CD14-positive monocyte (primary cell): ENCODE measurements around the gene KIF9. TPM values are rescaled to one million over a fixed set of nuclear protein-coding genes. Genes with fewer than 3 reads are reported as not detected.

Source experiments
- DNase-seq, 3 donors: peaks; one replicate each; pipeline ENCODE4 v3.0.0-alpha.2; 2011 to 2022
- H2AFZ ChIP-seq: 2 replicates; pipeline ENCODE4 v1.6.0; 2012; ENCODE audit warnings: mild to moderate bottlenecking, low read depth, low read length, inconsistent platforms; ENCODE audit not compliant: insufficient read depth, poor library complexity, severe bottlenecking
- H3K27ac ChIP-seq, 2 donors: 1 replicate in 1 of 2; 2 replicates in 1 of 2; pipeline ENCODE4 v1.5.1; 2012 to 2013; ENCODE audit warnings: low read length in 2 of 2, control low read depth in 1 of 2, inconsistent platforms in 1 of 2, low read depth in 1 of 2, mild to moderate bottlenecking in 1 of 2
- H3K27me3 ChIP-seq, 2 donors: one replicate each; pipeline versions ENCODE4 v1.6.0 to v1.6.1; 2011 to 2013; ENCODE audit warnings: low read length in 2 of 2; ENCODE audit not compliant: control insufficient read depth in 2 of 2, insufficient read depth in 2 of 2
- H3K36me3 ChIP-seq, 2 donors: replicated peaks in 1 of 2; 1 replicate in 1 of 2; 2 replicates in 1 of 2; pipeline versions ENCODE4 v1.5.1 to v1.6.1; 2012 to 2013; ENCODE audit warnings: low read length in 2 of 2, control low read depth in 1 of 2, inconsistent platforms in 1 of 2, mild to moderate bottlenecking in 1 of 2; ENCODE audit not compliant: insufficient read depth in 2 of 2, control insufficient read depth in 1 of 2
- H3K4me1 ChIP-seq, 2 donors: 1 replicate in 1 of 2; 2 replicates in 1 of 2; pipeline versions ENCODE4 v1.5.1 to v1.6.1; 2012 to 2013; ENCODE audit warnings: low read length in 2 of 2, control low read depth in 1 of 2, inconsistent platforms in 1 of 2, mild to moderate bottlenecking in 1 of 2, moderate library complexity in 1 of 2; ENCODE audit not compliant: insufficient read depth in 2 of 2, control insufficient read depth in 1 of 2
- H3K4me2 ChIP-seq: replicated peaks from 2 replicates; pipeline ENCODE3; 2012; ENCODE audit warnings: low read length, moderate library complexity, mild to moderate bottlenecking; ENCODE audit not compliant: poor library complexity, severe bottlenecking; ENCODE audit errors: extremely low read depth
- H3K4me3 ChIP-seq, 3 experiments: fragments of 200-600 bp in 1 of 3; sonication (generic) in 1 of 3; replicated peaks in 1 of 3; 1 replicate in 2 of 3; 2 replicates in 1 of 3; pipeline ENCODE4 v1.5.1; 2011 to 2013; ENCODE audit warnings: low read length in 3 of 3, mild to moderate bottlenecking in 3 of 3, control low read depth in 2 of 3, low read depth in 2 of 3, inconsistent platforms in 1 of 3, moderate library complexity in 1 of 3
- H3K79me2 ChIP-seq: 2 replicates; pipeline ENCODE4 v1.6.0; 2012; ENCODE audit warnings: mild to moderate bottlenecking, control low read depth, inconsistent platforms, low read length, moderate library complexity; ENCODE audit not compliant: insufficient read depth
- H3K9ac ChIP-seq: 2 replicates; pipeline ENCODE4 v1.6.0; 2017; ENCODE audit warnings: low read length, mild to moderate bottlenecking; ENCODE audit not compliant: insufficient read depth, poor library complexity, severe bottlenecking
- H3K9me3 ChIP-seq, 2 donors: replicated peaks in 1 of 2; 1 replicate in 1 of 2; 2 replicates in 1 of 2; pipeline versions ENCODE4 v1.5.1 to v1.6.1; 2012 to 2013; ENCODE audit warnings: low read length in 2 of 2, control low read depth in 1 of 2; ENCODE audit not compliant: control insufficient read depth in 1 of 2, insufficient read depth in 1 of 2
- H4K20me1 ChIP-seq: 2 replicates; pipeline ENCODE4 v1.6.0; 2012; ENCODE audit warnings: mild to moderate bottlenecking, low read length, control low read depth, moderate library complexity; ENCODE audit not compliant: insufficient read depth
- H3K27ac Mint-ChIP-seq, 7 donors: one replicate each; pipeline ENCODE4 v1.8.0; 2020; ENCODE audit warnings: mild to moderate bottlenecking in 7 of 7, mixed read lengths in 7 of 7, moderate library complexity in 6 of 7, inconsistent platforms in 2 of 7
- H3K27me3 Mint-ChIP-seq, 3 donors: one replicate each; pipeline ENCODE4 v1.8.0; 2021 to 2022; ENCODE audit warnings: low read depth in 3 of 3, mild to moderate bottlenecking in 3 of 3, mixed read lengths in 3 of 3, moderate library complexity in 3 of 3, inconsistent platforms in 1 of 3
- H3K36me3 Mint-ChIP-seq, 2 donors: one replicate each; pipeline ENCODE4 v1.8.0; 2020; ENCODE audit warnings: mixed read lengths in 2 of 2, inconsistent platforms in 1 of 2, mild to moderate bottlenecking in 1 of 2
- H3K4me1 Mint-ChIP-seq: one replicate; pipeline ENCODE4 v1.8.0; 2020; ENCODE audit warnings: mild to moderate bottlenecking, mixed read lengths
- H3K4me3 Mint-ChIP-seq, 2 donors: one replicate each; pipeline ENCODE4 v1.8.0; 2020; ENCODE audit warnings: mild to moderate bottlenecking in 2 of 2, mixed read lengths in 2 of 2, moderate library complexity in 1 of 2
- H3K9me3 Mint-ChIP-seq, 7 donors: one replicate each; pipeline ENCODE4 v1.8.0; 2020 to 2022; ENCODE audit warnings: mixed read lengths in 7 of 7, mild to moderate bottlenecking in 6 of 7, moderate library complexity in 6 of 7, inconsistent platforms in 2 of 7
- CTCF ChIP-seq: fragments of 200-600 bp; IDR thresholded peaks from one replicate; pipeline ENCODE4 v1.8.0; 2022; ENCODE audit warnings: antibody characterized with exemption, mild to moderate bottlenecking
- WGBS: methylation state at CpG from one replicate; pipeline ENCODE4 v1.1.5; 2013; ENCODE audit warnings: missing lambda C conversion rate; ENCODE audit not compliant: insufficient coverage; 5-methylcytosine and 5-hydroxymethylcytosine counted together
- intact Hi-C, 2 donors: fragments of 100-400 bp; cut with micrococcal nuclease; formaldehyde crosslinking; loops; one replicate each; pipeline versions ENCODE4 v1.15.0 to v1.15.1; 2023
- polyA plus RNA-seq, 3 donors: library from polyadenylated mRNA; depleted of rRNA in 1 of 3; unstranded in 2 of 3; stranded (reverse) in 1 of 3; fragments of 300-500 nt in 2 of 3; fragments of >200 nt in 1 of 3; fragmentation: Illumina TruSeq in 2 of 3; gene quantifications; 1 replicate in 2 of 3; 2 replicates in 1 of 3; pipeline ENCODE4 v1.2.3, GENCODE V29; 2012 to 2021

Gene KIF9
- polyA plus RNA-seq, 3 donors, result 2.4 to 5.1 (median 3.8) TPM

DNA sequence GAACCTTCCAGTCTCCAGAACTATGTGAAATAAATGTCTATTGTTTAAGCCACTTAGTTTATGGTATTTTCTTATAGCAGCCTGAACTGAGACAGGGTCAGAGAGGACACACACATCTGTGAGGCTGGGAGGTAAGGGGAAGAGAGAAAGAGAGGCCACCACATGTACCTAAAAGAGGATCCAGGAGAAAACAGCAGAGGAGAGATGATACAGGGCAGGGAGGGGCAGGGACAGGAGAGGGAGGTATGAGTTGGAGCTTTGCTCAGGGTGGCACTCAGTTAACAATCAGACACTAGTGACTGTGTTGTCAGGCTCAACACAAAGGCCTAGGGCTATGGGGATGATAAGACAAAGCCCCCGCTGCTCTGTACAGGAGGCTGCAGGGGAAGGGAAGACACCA is 17.6 kb downstream of the KIF9 start:
- Mint-ChIP-seq H3K9me3 (no peaks in the 10 kb centered on the region), H3K27ac (no peak overlapping the region), H3K4me3 (no peak overlapping the region), H3K36me3 (peaks cover 4 to 5% of the 10 kb centered on the region in 2 donors), H3K4me1 (peaks cover 25% of the 10 kb centered on the region), H3K27me3 (peaks cover 0 to 4% (median 4%) of the 10 kb centered on the region in 3 donors)
- no peak overlapping the region for H3K27ac ChIP-seq
- no peaks in the 10 kb centered on the region for H3K27me3 ChIP-seq
- no peaks in the 10 kb centered on the region for H3K9me3 ChIP-seq
- H3K36me3 ChIP-seq, result no peaks in the 10 kb centered on the region
- peaks cover 4 to 10% of the 10 kb centered on the region in 2 donors for H3K4me1 ChIP-seq
- no peak for DNase-seq
- intact Hi-C loops, result loop anchor here in 1 of 2 donors (10.0 kb wide), 1 partner anchor 50 kb away; no protein-coding TSS in a partner anchor
- no peaks in the 10 kb centered on the region for H3K79me2 ChIP-seq
- no peak overlapping the region for H3K9ac ChIP-seq
- 100% methylated on average over 1 of the region's 1 CpG for WGBS
- H2AFZ ChIP-seq, result no peak overlapping the region
- no peak overlapping the region for H3K4me2 ChIP-seq
- no peaks in the 10 kb centered on the region for H4K20me1 ChIP-seq
- TF ChIP-seq CTCF, result no peak
- H3K4me3 ChIP-seq, result no peak overlapping the region

- 76% methylated on average over 3 of the region's 3 CpGs for WGBS
- Histone ChIP-seq H2AFZ (no peak overlapping the region), H3K79me2 (no peaks in the 10 kb centered on the region), H4K20me1 (no peaks in the 10 kb centered on the region), H3K4me2 (no peak overlapping the region), H3K9ac (no peak overlapping the region), H3K36me3 (no peaks in the 10 kb centered on the region), H3K27me3 (no peaks in the 10 kb centered on the region), H3K9me3 (no peaks in the 10 kb centered on the region), H3K4me3 (no peak overlapping the region), H3K27ac (no peak overlapping the region), H3K4me1 (peaks cover 0 to under 1% of the 10 kb centered on the region in 2 donors)
- Mint-ChIP-seq H3K9me3 (peaks cover 0 to 4% (median 0%) of the 10 kb centered on the region in 7 donors), H3K4me3 (no peak overlapping the region), H3K27ac (no peak overlapping the region), H3K4me1 (peaks cover 11% of the 10 kb centered on the region), H3K36me3 (peaks cover 2 to 4% of the 10 kb centered on the region in 2 donors), H3K27me3 (peaks cover 4 to 6% (median 4%) of the 10 kb centered on the region in 3 donors)
- intact Hi-C loops, result loop anchor here in 1 of 2 donors (10.0 kb wide), 1 partner anchor 54 kb away; no protein-coding TSS in a partner anchor
- TF ChIP-seq CTCF, result no peak
- DNase-seq, result peak in 1 of 3 donors; percentile 4
Observed at GRCh38 chr3:47261301-47261700, 21.3 kb downstream of the KIF9 start.
